Measurements from ENCODE around the gene TIMM10. TPM values are rescaled to one million over a fixed set of nuclear protein-coding genes. Genes with fewer than 3 reads are reported as not detected.

Gene TIMM10
- total RNA-seq, 1 donor from 2014 or later, result 42.0 TPM

Other genes starting within 250 kb of the TIMM10 start
- 178 TPM for gene TNKS1BP1, start 205.8 kb downstream of the TIMM10 start, total RNA-seq
- 54.9 TPM for gene SSRP1, start 194.9 kb downstream of the TIMM10 start, total RNA-seq
- gene P2RX3, start 192.4 kb downstream of the TIMM10 start, total RNA-seq, result not detected
- not detected for gene PRG3, start 149.6 kb downstream of the TIMM10 start, total RNA-seq
- not detected for gene PRG2, start 140.1 kb downstream of the TIMM10 start, total RNA-seq
- 75.4 TPM for gene SLC43A3, start 103.6 kb downstream of the TIMM10 start, total RNA-seq
- gene RTN4RL2, start 70.2 kb downstream of the TIMM10 start, total RNA-seq, result 2.5 TPM
- gene SLC43A1, start 15.1 kb downstream of the TIMM10 start, total RNA-seq, result 14.8 TPM
- not detected for gene SMTNL1, start 6.8 kb upstream of the TIMM10 start, total RNA-seq
- 53.5 TPM for gene UBE2L6, start 36.9 kb upstream of the TIMM10 start, total RNA-seq
- gene SERPING1, start 66.9 kb upstream of the TIMM10 start, total RNA-seq, result 701 TPM
- gene YPEL4, start 119.2 kb upstream of the TIMM10 start, total RNA-seq, result 2.1 TPM
- gene CLP1, start 127.0 kb upstream of the TIMM10 start, total RNA-seq, result 11.9 TPM
- 45.4 TPM for gene ZDHHC5, start 137.4 kb upstream of the TIMM10 start, total RNA-seq
- 9.6 TPM for gene MED19, start 181.5 kb upstream of the TIMM10 start, total RNA-seq
- gene TMX2, start 181.8 kb upstream of the TIMM10 start, total RNA-seq, result 56.9 TPM
- gene SELENOH, start 210.7 kb upstream of the TIMM10 start, total RNA-seq, result 77.5 TPM
- gene BTBD18, start 221.1 kb upstream of the TIMM10 start, total RNA-seq, result not detected
- gene CTNND1, start 231.0 kb upstream of the TIMM10 start, total RNA-seq, result 270 TPM